Adipocyte (in vitro differentiated cells): Measurements from ENCODE around the gene MN1.

Source experiments
- DNase-seq: peaks from one replicate; pipeline ENCODE4 v3.0.0-alpha.2; 2015; ENCODE audit warnings: low read depth
- H3K27me3 ChIP-seq: replicated peaks from 2 replicates; pipeline ENCODE4 v1.7.0; 2013; ENCODE audit warnings: mild to moderate bottlenecking, low read length, moderate library complexity; ENCODE audit not compliant: control insufficient read depth, insufficient read depth
- H3K36me3 ChIP-seq: 2 replicates; pipeline ENCODE4 v1.7.0; 2013; ENCODE audit warnings: low read length, mild to moderate bottlenecking, moderate library complexity; ENCODE audit not compliant: control insufficient read depth, insufficient read depth, severe bottlenecking
- H3K4me1 ChIP-seq: 2 replicates; pipeline ENCODE4 v1.7.0; 2013; ENCODE audit warnings: mild to moderate bottlenecking, low read length, moderate library complexity; ENCODE audit not compliant: control insufficient read depth, insufficient read depth
- H3K4me3 ChIP-seq: 2 replicates; pipeline ENCODE4 v1.7.0; 2013; ENCODE audit warnings: mild to moderate bottlenecking, low read length, moderate library complexity
- H3K9ac ChIP-seq: 2 replicates; pipeline ENCODE4 v1.7.0; 2013; ENCODE audit warnings: mild to moderate bottlenecking, low read length, moderate library complexity
- H3K9me3 ChIP-seq: 2 replicates; pipeline ENCODE4 v1.7.0; 2013; ENCODE audit warnings: mild to moderate bottlenecking, low read length, moderate library complexity; ENCODE audit not compliant: control insufficient read depth

Gene MN1

DNA sequence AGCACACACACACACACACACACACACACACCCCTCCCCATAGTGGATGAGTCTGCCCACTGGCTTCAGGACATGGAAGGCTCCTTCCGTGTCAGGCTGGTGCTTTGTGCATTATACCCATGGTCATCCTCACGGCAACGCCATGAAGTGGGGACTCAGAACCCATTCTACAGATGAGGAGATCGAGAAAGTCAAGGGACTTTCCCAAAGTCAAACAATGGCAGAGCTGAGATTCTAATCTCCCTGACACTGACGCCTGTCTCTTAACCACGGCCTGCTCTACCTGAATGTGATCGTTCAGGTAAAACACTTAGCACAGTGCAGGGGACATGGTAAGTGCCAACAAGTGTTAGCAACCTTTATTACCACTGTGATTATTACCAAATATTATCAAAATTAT is 4.3 kb upstream of the MN1 start:
- H3K9ac ChIP-seq = no peak overlapping the region
- no peaks in the 10 kb centered on the region for H3K9me3 ChIP-seq
- no peak for DNase-seq
- peaks cover 12% of the 10 kb centered on the region for H3K4me1 ChIP-seq
- H3K4me3 ChIP-seq = no peak overlapping the region
- H3K27me3 ChIP-seq = no peaks in the 10 kb centered on the region
- no peaks in the 10 kb centered on the region for H3K36me3 ChIP-seq

DNA sequence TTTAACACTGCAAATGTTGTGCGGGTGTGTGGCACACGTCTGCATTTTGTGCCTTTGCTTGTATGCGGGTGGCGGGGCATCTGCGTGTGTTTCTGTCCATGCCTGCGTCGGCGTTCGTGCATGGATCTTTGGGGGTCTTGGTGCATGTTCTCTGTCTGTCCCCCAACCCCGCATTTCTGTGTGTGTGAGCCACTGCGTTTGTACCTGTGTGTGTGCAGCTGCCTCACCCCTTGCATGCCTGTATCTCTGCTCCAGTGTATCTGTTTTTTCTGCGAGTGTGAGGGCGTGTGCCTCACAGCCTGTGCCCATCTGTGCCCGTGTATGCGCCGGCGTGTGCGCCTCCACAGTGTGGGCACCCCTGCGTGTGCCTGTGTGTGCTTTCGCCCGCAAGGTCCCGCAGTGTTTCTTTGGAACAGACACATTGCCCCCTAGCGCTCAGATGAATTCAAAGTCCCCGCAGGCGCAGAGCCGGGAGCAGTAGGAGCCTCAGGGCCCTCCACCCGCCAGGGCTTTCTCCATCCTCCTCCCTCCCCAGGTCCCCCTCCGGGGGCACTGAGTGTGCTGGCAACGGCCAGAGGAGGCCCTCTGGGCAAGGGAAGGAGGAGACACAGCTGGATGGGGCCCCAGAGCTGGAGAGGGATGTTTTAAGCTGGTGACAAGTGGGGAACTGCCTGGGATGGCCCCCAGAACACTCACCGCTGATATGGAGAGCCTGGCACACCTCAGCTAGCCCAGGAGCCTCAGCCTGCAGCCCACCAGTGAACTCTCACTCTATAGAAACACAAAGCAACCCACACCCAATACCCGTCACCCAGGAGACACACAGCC is 3.1 kb upstream of the MN1 start:
- DNase-seq = peak; percentile 91
- H3K4me1 ChIP-seq = peaks cover 8% of the 10 kb centered on the region
- H3K27me3 ChIP-seq = no peaks in the 10 kb centered on the region
- no peaks in the 10 kb centered on the region for H3K9me3 ChIP-seq
- H3K4me3 ChIP-seq = no peak overlapping the region
- H3K36me3 ChIP-seq = no peaks in the 10 kb centered on the region
- H3K9ac ChIP-seq = no peak overlapping the region

DNA sequence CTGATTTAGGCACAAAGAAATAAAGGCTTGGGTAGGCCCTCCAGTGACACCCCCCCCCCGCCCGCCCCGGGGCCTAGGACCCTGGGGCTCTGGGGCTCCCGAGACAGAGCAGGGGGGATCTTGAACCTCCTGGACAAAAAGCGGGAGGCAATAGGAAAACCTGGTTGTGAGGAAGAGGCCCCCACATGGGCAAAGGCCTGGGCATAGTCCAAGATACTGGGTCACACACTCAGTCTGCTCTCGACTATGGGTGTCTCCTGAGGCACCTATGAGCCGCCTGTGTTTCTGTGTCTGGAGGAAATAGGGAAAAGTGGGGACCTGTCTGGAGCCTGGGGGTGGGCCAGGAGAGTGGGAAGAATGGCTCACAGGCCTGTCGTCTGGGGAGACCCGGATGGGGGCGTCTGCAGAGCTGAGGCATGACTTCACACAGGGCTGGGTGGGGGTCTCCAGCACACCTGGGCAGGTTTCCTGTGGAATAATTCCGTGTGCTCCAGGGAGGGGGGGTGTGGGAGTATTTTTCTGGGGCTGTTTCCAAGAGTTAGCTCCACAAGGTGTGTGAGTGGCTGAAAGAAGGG is 2.4 kb upstream of the MN1 start:
- no peaks in the 10 kb centered on the region for H3K36me3 ChIP-seq
- no peak for DNase-seq

DNA sequence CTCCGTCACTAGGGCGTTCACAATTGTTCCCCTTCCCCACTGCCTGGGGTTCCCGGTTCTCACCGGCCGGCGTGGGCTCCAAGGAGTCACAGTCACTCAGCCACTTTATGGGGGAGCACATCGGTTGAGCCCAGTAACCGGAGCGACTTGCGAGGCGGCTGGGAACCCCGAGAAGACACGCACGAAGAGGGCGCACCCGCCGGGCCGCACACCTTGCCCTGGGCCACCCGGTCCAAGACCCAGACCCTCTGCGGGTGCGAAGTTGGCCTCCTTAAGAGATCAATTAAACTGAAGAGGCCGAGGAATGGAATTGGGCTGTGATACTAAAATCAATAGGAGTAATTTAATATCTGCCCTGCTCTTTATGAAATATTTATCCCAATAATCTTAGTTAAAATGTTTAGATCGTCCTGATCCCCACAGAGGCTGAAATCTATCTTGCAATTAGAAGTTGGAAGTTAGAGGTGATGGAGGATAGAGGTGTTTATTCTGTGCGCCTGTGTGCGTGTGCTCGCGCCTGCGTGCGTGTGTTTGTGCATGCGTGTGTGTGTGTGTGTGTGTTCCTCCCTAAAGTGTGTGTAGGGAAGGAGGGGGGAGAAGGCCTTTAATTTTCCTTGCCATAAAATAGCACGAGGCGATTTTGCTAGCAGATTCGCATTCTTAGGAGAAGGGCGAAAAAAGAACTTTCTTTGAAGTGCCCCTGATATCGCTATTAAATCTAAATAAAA is 954 bp upstream of the MN1 start:
- Histone ChIP-seq H3K9me3 (no peaks in the 10 kb centered on the region), H3K4me1 (peaks cover 10% of the 10 kb centered on the region), H3K9ac (peak overlapping the region; percentile 87), H3K4me3 (peak overlapping the region; percentile 88), H3K36me3 (no peaks in the 10 kb centered on the region), H3K27me3 (no peaks in the 10 kb centered on the region)
- no peak for DNase-seq

More for the DNA sequence above, 2.4 kb upstream of the MN1 start:
- Histone ChIP-seq H3K4me3 (no peak overlapping the region), H3K27me3 (no peaks in the 10 kb centered on the region), H3K4me1 (peaks cover 10% of the 10 kb centered on the region), H3K9me3 (no peaks in the 10 kb centered on the region), H3K9ac (no peak overlapping the region)

DNA sequence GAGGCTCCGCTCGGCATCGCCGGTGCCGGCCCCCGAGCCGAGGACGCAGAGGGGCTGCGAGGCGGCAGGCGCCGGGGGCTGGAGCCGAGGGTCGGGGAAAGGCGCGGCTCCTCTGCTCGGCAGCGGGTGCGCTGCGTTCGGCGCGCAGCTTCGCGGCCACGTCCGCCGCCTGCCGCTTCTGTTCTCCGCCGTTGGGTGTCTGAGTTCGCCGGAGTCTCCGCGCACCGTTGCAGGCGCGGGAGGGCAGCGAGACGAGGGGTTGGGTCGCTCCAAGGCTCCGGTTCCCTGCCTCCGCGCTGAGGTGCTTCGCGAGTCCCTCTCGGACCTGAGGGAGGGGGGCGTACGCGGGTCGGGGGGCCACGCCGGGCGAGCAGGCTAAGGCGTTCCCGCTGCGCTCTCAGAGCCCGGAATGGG is 347 bp downstream of the MN1 start:
- peaks cover 10% of the 10 kb centered on the region for H3K4me1 ChIP-seq
- H3K27me3 ChIP-seq = no peaks in the 10 kb centered on the region
- no peaks in the 10 kb centered on the region for H3K9me3 ChIP-seq
- H3K4me3 ChIP-seq = peak overlapping the region; percentile 88
- peak overlapping the region; percentile 87 for H3K9ac ChIP-seq
- H3K36me3 ChIP-seq = peaks cover 5% of the 10 kb centered on the region
- peak; percentile 74 for DNase-seq

DNA sequence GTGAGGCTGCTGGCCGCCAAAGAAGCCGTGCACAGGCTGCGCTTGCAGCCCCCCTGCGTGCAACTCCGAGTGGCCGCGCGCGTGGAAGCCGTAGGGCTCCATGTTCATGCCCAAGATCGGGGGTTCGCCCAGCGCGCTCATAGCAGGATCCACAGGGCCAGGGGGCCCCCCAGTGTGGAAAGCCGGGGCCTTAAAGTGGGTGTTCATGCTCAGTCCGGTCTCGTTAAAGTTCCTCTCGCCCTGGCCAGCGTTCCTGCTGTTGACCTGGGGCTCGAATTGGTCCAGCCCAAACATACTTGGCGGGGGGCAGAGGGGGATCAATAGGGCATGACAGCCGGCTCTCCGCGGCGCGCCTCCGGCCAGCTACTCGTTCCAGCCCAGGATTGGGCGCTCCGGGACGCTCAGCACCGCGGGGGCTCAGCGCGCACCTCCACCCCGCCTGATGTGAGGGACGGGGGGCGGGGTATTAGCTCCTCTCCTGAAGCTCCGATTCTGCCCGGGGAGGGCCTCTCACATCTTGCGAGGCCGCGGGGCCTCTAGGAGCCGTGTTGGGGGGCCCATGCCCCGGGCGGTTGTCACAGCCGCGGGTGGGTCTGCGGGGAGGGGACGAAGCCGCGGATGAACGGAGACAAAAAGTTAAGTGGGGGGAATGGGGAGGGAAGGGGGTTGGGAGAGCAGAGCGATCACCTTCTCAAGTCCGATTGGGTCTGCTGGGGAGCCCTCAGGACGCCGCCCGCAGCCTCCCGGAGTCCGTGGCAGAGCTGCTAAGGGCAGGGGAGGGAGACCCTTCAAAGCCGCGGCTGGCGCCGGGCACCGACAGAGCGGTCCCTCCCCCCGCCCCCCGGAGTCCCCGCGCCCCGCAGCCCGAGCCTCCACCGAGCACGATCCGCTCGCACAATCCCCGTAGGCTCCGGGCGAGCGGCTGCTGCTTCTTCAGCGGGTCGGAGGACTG is 1.0 kb downstream of the MN1 start:
- Histone ChIP-seq H3K9ac (peak overlapping the region; percentile 87), H3K4me1 (peaks cover 12% of the 10 kb centered on the region), H3K36me3 (peaks cover 5% of the 10 kb centered on the region), H3K9me3 (no peaks in the 10 kb centered on the region), H3K4me3 (peak overlapping the region; percentile 88), H3K27me3 (no peaks in the 10 kb centered on the region)
- peak; percentile 77 for DNase-seq

- DNase-seq = peak; percentile 57
- no peaks in the 10 kb centered on the region for H3K9me3 ChIP-seq
- H3K27me3 ChIP-seq = no peaks in the 10 kb centered on the region
- peak overlapping the region; percentile 88 for H3K4me3 ChIP-seq
- peaks cover 5% of the 10 kb centered on the region for H3K36me3 ChIP-seq
- H3K4me1 ChIP-seq = peaks cover 15% of the 10 kb centered on the region
- peak overlapping the region; percentile 87 for H3K9ac ChIP-seq
Observed at GRCh38 chr22:27799827-27800249, 1.7 kb downstream of the MN1 start.

- peak; percentile 56 for DNase-seq
- Histone ChIP-seq H3K27me3 (no peaks in the 10 kb centered on the region), H3K4me3 (peak overlapping the region; percentile 88), H3K9me3 (no peaks in the 10 kb centered on the region), H3K4me1 (peaks cover 16% of the 10 kb centered on the region), H3K36me3 (peaks cover 5% of the 10 kb centered on the region), H3K9ac (peak overlapping the region; percentile 87)
Observed at GRCh38 chr22:27799015-27799826, 2.3 kb downstream of the MN1 start.

- DNase-seq = peak; percentile 38
- H3K9ac ChIP-seq = no peak overlapping the region
- peaks cover 5% of the 10 kb centered on the region for H3K36me3 ChIP-seq
- H3K4me3 ChIP-seq = no peak overlapping the region
- no peaks in the 10 kb centered on the region for H3K9me3 ChIP-seq
- peaks cover 20% of the 10 kb centered on the region for H3K4me1 ChIP-seq
- no peaks in the 10 kb centered on the region for H3K27me3 ChIP-seq
Observed at GRCh38 chr22:27798511-27799014, 3.0 kb downstream of the MN1 start.
